HepG2 (cell line): ENCODE data around the gene SLC35F6. TPM values are rescaled to one million over a fixed set of nuclear protein-coding genes. Genes with fewer than 3 reads are reported as not detected.
A peak's percentile ranks its signal among the peaks of the same experiment; 100 is the strongest.

ENCODE experiments used
- ARNT ChIP-seq: fragments of 450-650 bp; IDR thresholded peaks from 2 replicates; pipeline ENCODE4 v1.6.1; 2017
- CBX1 ChIP-seq: IDR thresholded peaks from one replicate; pipeline ENCODE4 v1.6.1; 2016; ENCODE audit warnings: antibody characterized with exemption, low read depth
- DNMT3B ChIP-seq: conservative IDR thresholded peaks from 2 replicates; pipeline ENCODE4 v1.6.1; 2016; ENCODE audit warnings: missing biosample characterization, control low read depth
- ELF1 ChIP-seq: sonication (generic); formaldehyde crosslinking; IDR thresholded peaks from 2 replicates; pipeline ENCODE4 v1.4.0; 2020; ENCODE audit warnings: missing genetic modification reagents
- FOXJ3 ChIP-seq: sonication (generic); formaldehyde crosslinking; IDR thresholded peaks from 2 replicates; pipeline ENCODE4 v1.4.0; 2020; ENCODE audit warnings: missing genetic modification reagents, mild to moderate bottlenecking, borderline replicate concordance
- FOXO1 ChIP-seq: sonication (generic); formaldehyde crosslinking; IDR thresholded peaks from 2 replicates; pipeline ENCODE4 v1.4.0; 2020; ENCODE audit warnings: missing genetic modification reagents
- HDAC6 ChIP-seq: fragments of 200-600 bp; sonication (generic); IDR thresholded peaks from 2 replicates; pipeline ENCODE4 v1.7.0; 2017; ENCODE audit warnings: mild to moderate bottlenecking, antibody characterized with exemption, low read length, low read depth
- HES4 ChIP-seq: sonication (generic); formaldehyde crosslinking; IDR thresholded peaks from 2 replicates; pipeline ENCODE4 v1.9.0; 2021; ENCODE audit warnings: mild to moderate bottlenecking, missing genetic modification reagents, borderline replicate concordance
- HMG20B ChIP-seq: conservative IDR thresholded peaks from 2 replicates; pipeline ENCODE4 v1.6.1; 2016; ENCODE audit warnings: missing genetic modification reagents, missing compliant biosample characterization
- HMGA1 ChIP-seq: sonication (generic); formaldehyde crosslinking; conservative IDR thresholded peaks from 2 replicates; pipeline ENCODE4 v1.4.0; 2020; ENCODE audit warnings: missing genetic modification reagents
- IRF9 ChIP-seq: sonication (generic); formaldehyde crosslinking; IDR thresholded peaks from 2 replicates; pipeline ENCODE4 v1.8.0; 2022; ENCODE audit warnings: missing genetic modification reagents, mild to moderate bottlenecking, borderline replicate concordance
- MBD4 ChIP-seq: IDR thresholded peaks from 2 replicates; pipeline ENCODE4 v1.6.1; 2012; ENCODE audit warnings: low read length, inconsistent platforms, borderline replicate concordance
- NFKB2 ChIP-seq: sonication (generic); formaldehyde crosslinking; IDR thresholded peaks from 2 replicates; pipeline ENCODE4 v1.4.0; 2020; ENCODE audit warnings: missing genetic modification reagents, borderline replicate concordance
- NR2F6 ChIP-seq, 2 experiments: IDR thresholded peaks; 2 replicates each; pipeline ENCODE4 v1.6.1; 2016; ENCODE audit warnings: antibody characterized with exemption in 1 of 2, mild to moderate bottlenecking in 1 of 2
- POGZ ChIP-seq: sonication (generic); formaldehyde crosslinking; IDR thresholded peaks from 2 replicates; pipeline ENCODE4 v1.4.0; 2020; ENCODE audit warnings: mild to moderate bottlenecking, missing genetic modification reagents
- REL ChIP-seq: sonication (generic); formaldehyde crosslinking; conservative IDR thresholded peaks from 2 replicates; pipeline ENCODE4 v1.8.0; 2022; ENCODE audit warnings: mild to moderate bottlenecking, missing genetic modification reagents, moderate library complexity
- TOPORS ChIP-seq: sonication (generic); formaldehyde crosslinking; IDR thresholded peaks from 2 replicates; pipeline ENCODE4 v1.8.0; 2023; ENCODE audit warnings: mild to moderate bottlenecking, missing genetic modification reagents
- XBP1 ChIP-seq: sonication (generic); formaldehyde crosslinking; IDR thresholded peaks from 2 replicates; pipeline ENCODE4 v1.5.0; 2020; ENCODE audit warnings: missing genetic modification reagents
- ZBTB8A ChIP-seq: sonication (generic); formaldehyde crosslinking; IDR thresholded peaks from 2 replicates; pipeline ENCODE4 v1.4.0; 2020; ENCODE audit warnings: mild to moderate bottlenecking, low read depth, missing genetic modification reagents, borderline replicate concordance
- ZNF232 ChIP-seq: sonication (generic); formaldehyde crosslinking; IDR thresholded peaks from 2 replicates; pipeline ENCODE4 v1.4.0; 2020; ENCODE audit warnings: missing genetic modification reagents, borderline replicate concordance
- ZNF256 ChIP-seq: sonication (generic); formaldehyde crosslinking; conservative IDR thresholded peaks from 2 replicates; pipeline ENCODE4 v1.4.0; 2020; ENCODE audit warnings: missing genetic modification reagents
- ZNF260 ChIP-seq: sonication (generic); formaldehyde crosslinking; IDR thresholded peaks from 2 replicates; pipeline ENCODE4 v1.4.0; 2020; ENCODE audit warnings: missing genetic modification reagents, low read depth, mild to moderate bottlenecking, borderline replicate concordance
- ZNF354B ChIP-seq: sonication (generic); formaldehyde crosslinking; IDR thresholded peaks from 2 replicates; pipeline ENCODE4 v1.8.0; 2022; ENCODE audit warnings: mild to moderate bottlenecking, missing genetic modification reagents
- ZNF432 ChIP-seq: sonication (generic); formaldehyde crosslinking; IDR thresholded peaks from 2 replicates; pipeline ENCODE4 v1.5.0; 2020; ENCODE audit warnings: missing genetic modification reagents, mild to moderate bottlenecking, borderline replicate concordance
- ZNF484 ChIP-seq: sonication (generic); formaldehyde crosslinking; IDR thresholded peaks from 2 replicates; pipeline ENCODE4 v1.5.1; 2020; ENCODE audit warnings: mild to moderate bottlenecking, low read depth, missing genetic modification reagents, borderline replicate concordance
- ZNF546 ChIP-seq: sonication (generic); formaldehyde crosslinking; conservative IDR thresholded peaks from 2 replicates; pipeline ENCODE4 v1.8.1; 2023; ENCODE audit warnings: mild to moderate bottlenecking, missing genetic modification reagents
- ZNF563 ChIP-seq: sonication (generic); formaldehyde crosslinking; IDR thresholded peaks from 2 replicates; pipeline ENCODE4 v1.8.0; 2022; ENCODE audit warnings: mild to moderate bottlenecking, moderate library complexity, missing genetic modification reagents
- ZNF614 ChIP-seq: IDR thresholded peaks from 2 replicates; pipeline ENCODE4 v1.6.1; 2018; ENCODE audit warnings: missing biosample characterization, missing genetic modification reagents, inconsistent platforms, borderline replicate concordance
- ZNF703 ChIP-seq: sonication (generic); formaldehyde crosslinking; IDR thresholded peaks from 2 replicates; pipeline ENCODE4 v1.5.1; 2020; ENCODE audit warnings: missing genetic modification reagents, mild to moderate bottlenecking, moderate library complexity, borderline replicate concordance
- polyA plus RNA-seq, 8 experiments: library from polyadenylated mRNA; depleted of rRNA in 3 of 8; stranded (reverse) in 7 of 8; unstranded in 1 of 8; fragments of >200 nt; fragmentation: Illumina TruSeq in 4 of 8; extraction: Trizol in 4 of 8; gene quantifications; 2 replicates each; pipeline versions ENCODE4 v1.2.1 to v1.2.3, GENCODE V29; 2011 to 2016; ENCODE audit warnings: low read depth in 4 of 8, missing spikeins in 1 of 8, mixed read lengths in 1 of 8; ENCODE audit not compliant: insufficient read depth in 1 of 8
- total RNA-seq, 5 experiments: library from RNA; depleted of rRNA; stranded (reverse); fragments of >200 nt; fragmentation: Illumina TruSeq; extraction: Trizol; gene quantifications; 2 replicates each; pipeline ENCODE4 v1.2.3, GENCODE V29; 2016; ENCODE audit warnings: low read depth in 1 of 5
- TF ChIP-seq, protein P1 (sequence below): sonication (generic); formaldehyde crosslinking; IDR thresholded peaks from 2 replicates; pipeline ENCODE4 v1.4.0; 2020; ENCODE audit warnings: missing genetic modification reagents

The SLC35F6 gene
- total and polyA plus RNA-seq, 2 of the 13 experiments (the other 11 are each of a cell fraction or from before 2014, with no cell fraction given): 15.2 to 21.2 TPM

DNA sequence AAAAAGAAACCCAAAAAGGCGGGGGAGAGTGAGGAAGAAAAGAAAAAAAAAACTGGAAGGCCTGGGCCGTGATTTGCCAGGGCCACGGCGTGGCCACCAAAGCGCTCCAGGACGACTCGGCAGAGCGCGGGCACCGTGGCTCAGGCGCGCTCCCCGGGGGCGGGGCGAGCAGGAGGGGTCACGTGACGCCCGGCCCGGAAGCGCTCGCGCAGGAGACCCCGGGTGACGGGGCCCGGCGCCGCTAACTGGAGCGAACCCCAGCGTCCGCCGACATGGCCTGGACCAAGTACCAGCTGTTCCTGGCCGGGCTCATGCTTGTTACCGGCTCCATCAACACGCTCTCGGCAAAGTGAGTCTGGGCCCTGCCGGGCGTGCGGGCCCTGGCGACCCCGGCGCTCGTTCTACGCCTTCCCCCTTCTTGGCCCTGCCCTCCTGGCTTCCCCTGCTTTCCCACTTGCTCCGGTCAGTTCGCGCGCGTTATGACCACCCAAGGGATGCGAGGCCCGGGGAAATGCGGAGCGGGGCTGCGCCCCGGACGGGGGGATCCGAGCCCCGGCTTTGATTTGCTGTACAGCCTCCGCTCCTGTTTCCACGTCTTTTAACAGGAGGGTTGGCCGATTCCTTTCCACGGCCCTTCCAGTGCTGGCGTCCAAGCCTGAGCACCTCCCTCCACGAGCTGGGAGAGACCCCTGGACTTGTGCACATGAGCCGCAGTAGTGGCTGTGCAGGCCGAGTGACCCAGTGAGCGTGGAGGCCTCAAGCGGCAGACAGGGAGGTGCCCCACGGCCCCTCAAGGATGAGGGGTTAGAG lies at the start of gene SLC35F6 (continued):
- TF ChIP-seq ZNF484 (no peak), MBD4 (no peak), POGZ (CRISPR knock-in tag) (peak; percentile 46; the same call in 1 of the 2 replicates), ZBTB8A (CRISPR knock-in tag) (no peak; the same call in 1 of the 2 replicates), ZNF432 (CRISPR knock-in tag) (no peak), HMG20B (CRISPR knock-in tag) (0 out of 2 replicates have a peak, but pooled peaks have one; percentile 16), HES4 (CRISPR knock-in tag) (0 out of 2 replicates have a peak, but pooled peaks have one; percentile 31), NR2F6 (IDR thresholded peaks at IDR 0.05) (no peak), NR2F6 (CRISPR knock-in tag; IDR thresholded peaks at IDR 0.05) (peak; percentile 39; the same call in 1 of the 2 replicates), CBX1 (no peak), FOXJ3 (CRISPR knock-in tag) (no peak), ZNF260 (CRISPR knock-in tag) (no peak), ARNT (no peak), ZNF354B (CRISPR knock-in tag) (peak; percentile 65; the same call in 1 of the 2 replicates), ZNF563 (CRISPR knock-in tag) (peak; percentile 84), ZNF546 (peak; percentile 91), FOXO1 (CRISPR knock-in tag) (peak; percentile 44; the same call in 1 of the 2 replicates), ZNF232 (CRISPR knock-in tag) (no peak), XBP1 (CRISPR knock-in tag) (no peak), ZNF614 (CRISPR knock-in tag) (peak; percentile 42; the same call in 1 of the 2 replicates), TOPORS (CRISPR knock-in tag) (0 out of 2 replicates have a peak, but pooled peaks have one; percentile 25), HDAC6 (no peak), ZNF703 (CRISPR knock-in tag) (peak; percentile 37; the same call in 1 of the 2 replicates), ELF1 (CRISPR knock-in tag) (peak; percentile 85), REL (CRISPR knock-in tag) (no peak; the same call in 1 of the 2 replicates), ZNF256 (no peak; the same call in 1 of the 2 replicates), IRF9 (CRISPR knock-in tag) (peak; percentile 81; the same call in 1 of the 2 replicates), DNMT3B (no peak; the same call in 1 of the 2 replicates), HMGA1 (CRISPR knock-in tag) (no peak), NFKB2 (CRISPR knock-in tag) (no peak; the same call in 1 of the 2 replicates)
- TF ChIP-seq, protein P1, sequence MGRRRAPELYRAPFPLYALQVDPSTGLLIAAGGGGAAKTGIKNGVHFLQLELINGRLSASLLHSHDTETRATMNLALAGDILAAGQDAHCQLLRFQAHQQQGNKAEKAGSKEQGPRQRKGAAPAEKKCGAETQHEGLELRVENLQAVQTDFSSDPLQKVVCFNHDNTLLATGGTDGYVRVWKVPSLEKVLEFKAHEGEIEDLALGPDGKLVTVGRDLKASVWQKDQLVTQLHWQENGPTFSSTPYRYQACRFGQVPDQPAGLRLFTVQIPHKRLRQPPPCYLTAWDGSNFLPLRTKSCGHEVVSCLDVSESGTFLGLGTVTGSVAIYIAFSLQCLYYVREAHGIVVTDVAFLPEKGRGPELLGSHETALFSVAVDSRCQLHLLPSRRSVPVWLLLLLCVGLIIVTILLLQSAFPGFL (CRISPR knock-in tag): 0 out of 2 replicates have a peak, but pooled peaks have one; percentile 43
